ENCODE results near the gene GLI3. TPM values are rescaled to one million over a fixed set of nuclear protein-coding genes. Genes with fewer than 3 reads are reported as not detected.
A peak's percentile ranks its signal among the peaks of the same experiment; 100 is the strongest.

GLI3 gene
- total RNA-seq, 1 experiment from 2014 or later = 4.4 TPM

GRCh38 chr7:42143711-42144600, 93.1 kb downstream of the GLI3 start:
- no peak for DNase-seq (ENCODE audit: low read depth)

GRCh38 chr7:42142089-42142488, 94.9 kb downstream of the GLI3 start:
- DNase-seq (ENCODE audit: low read depth) = no peak

DNA sequence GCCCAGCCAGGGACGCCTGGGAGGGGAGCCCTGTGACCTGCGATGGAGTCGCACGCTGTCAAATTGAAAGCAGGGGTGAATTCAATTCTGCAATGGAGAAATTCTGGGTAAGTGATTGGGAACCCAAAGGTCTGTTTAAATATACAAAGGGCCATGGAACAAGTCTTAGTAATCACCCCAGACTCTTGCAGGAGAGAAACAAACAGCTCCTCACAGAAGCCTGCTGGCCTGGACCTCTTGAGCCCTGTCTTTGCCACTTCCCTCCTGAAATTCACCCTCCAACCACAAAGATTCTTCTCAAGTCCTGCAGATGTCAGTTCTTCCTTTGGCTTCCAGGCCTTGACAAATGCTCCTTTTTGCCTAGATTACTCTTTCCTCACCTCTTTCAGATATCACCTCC, 97.3 kb downstream of the GLI3 start:
- DNase-seq (ENCODE audit: low read depth) = no peak

DNA sequence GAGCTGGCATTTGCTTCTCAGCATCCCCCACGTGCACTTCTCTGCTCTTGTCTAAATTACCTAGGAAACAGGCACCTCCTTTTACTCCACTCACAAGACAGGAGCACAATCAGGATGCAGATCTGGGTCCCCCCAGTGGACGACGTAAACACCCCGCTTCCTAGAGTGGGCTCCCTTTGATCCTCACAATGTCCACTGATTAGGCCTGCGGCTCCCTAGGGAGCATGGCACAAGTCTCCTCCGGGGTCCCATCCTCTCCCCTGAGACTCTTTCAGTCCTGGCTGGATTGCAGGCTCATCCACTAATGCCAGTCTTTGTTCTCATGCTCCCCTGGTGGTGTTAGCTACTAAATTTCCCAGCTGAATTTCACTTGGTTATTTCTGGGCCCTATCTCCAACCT, 98.3 kb downstream of the GLI3 start:
- DNase-seq (ENCODE audit: low read depth) = no peak

GRCh38 chr7:42137941-42138340, 99.1 kb downstream of the GLI3 start:
- no peak for DNase-seq (ENCODE audit: low read depth)

GRCh38 chr7:42137431-42137830, 99.6 kb downstream of the GLI3 start:
- DNase-seq (ENCODE audit: low read depth) = no peak

GRCh38 chr7:42135728-42136127, 101.3 kb downstream of the GLI3 start:
- no peak for DNase-seq (ENCODE audit: low read depth)

DNA sequence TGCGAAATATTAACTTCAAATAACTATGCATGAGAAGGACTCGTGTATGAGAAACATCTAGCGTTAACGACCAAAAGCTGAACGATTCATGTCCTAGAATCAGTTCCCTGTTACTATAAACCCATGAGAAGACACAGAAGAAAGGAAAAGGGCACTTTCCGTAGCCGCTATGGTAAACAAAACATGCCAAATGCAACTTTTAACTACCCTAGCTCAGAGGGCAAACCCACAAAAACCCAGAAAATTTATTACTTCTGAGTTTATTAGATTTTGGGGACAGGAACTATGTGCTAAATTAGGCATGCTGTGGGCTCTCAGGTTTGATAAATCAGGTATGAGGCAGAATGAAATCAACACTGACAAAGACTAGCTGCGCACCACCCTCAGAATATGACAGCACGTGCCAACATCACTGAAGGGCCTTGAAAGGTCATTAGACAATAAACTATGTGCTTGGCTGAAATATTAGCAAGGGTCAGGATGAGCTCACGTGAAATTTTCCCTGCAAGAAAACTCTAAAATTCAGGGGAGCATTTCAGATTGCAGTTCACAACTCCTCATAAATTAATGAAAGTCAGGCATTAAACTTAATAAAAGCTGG, 102.6 kb downstream of the GLI3 start:
- DNase-seq (ENCODE audit: low read depth) = no peak

DNA sequence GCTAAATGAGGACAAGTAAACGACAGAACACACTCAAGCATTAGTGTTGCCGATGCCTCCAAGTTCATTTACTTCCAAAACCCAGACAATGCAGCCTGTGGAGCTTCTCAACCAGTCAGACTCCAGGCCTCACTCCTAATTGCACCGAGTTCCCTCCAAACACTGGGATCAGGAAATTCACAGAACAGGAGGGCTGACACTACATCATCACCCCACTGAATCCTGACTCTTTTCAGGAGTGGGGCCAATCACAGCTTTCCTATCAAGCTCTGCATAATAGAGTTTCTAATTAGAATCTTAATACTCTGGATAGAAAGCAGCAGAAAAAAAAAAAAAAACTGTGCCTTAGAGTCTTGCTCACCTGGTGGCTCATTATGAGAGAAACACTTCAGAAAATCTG, 103.7 kb downstream of the GLI3 start:
- no peak for DNase-seq (ENCODE audit: low read depth)

DNA sequence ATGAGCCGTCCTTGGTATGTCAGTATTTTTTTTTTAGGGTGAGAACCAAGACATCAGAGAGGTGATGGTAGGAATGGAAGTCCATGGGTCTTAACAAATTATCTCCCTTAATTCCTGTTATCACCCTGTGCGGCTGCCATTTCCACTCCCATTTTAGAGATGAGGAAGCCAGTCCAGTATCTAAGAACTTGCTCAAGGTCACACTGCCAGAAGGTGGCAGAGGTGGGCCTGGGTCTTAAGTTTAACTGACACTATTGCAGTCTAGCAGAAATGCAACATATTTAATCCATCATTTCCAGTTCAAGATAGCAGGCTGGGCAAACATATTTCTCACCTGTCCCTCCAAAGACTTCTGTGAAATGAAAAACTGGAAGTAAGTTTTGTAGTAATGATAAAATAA, 108.3 kb downstream of the GLI3 start:
- DNase-seq (ENCODE audit: low read depth) = peak; percentile 29

- DNase-seq (ENCODE audit: low read depth) = no peak
Observed at GRCh38 chr7:42127232-42127622, 109.8 kb downstream of the GLI3 start.

GRCh38 chr7:42126475-42127231, 110.4 kb downstream of the GLI3 start:
- DNase-seq (ENCODE audit: low read depth) = no peak

GRCh38 chr7:42125321-42125720, 111.7 kb downstream of the GLI3 start:
- no peak for DNase-seq (ENCODE audit: low read depth)

GRCh38 chr7:42123716-42124115, 113.3 kb downstream of the GLI3 start:
- DNase-seq (ENCODE audit: low read depth) = no peak

- DNase-seq (ENCODE audit: low read depth) = no peak
Observed at GRCh38 chr7:42120191-42120590, 116.8 kb downstream of the GLI3 start.

GRCh38 chr7:42117201-42117600, 119.8 kb downstream of the GLI3 start:
- DNase-seq (ENCODE audit: low read depth) = no peak

- DNase-seq (ENCODE audit: low read depth) = no peak
Observed at GRCh38 chr7:42115795-42116194, 121.2 kb downstream of the GLI3 start.

GRCh38 chr7:42110333-42110732, 126.7 kb downstream of the GLI3 start:
- no peak for DNase-seq (ENCODE audit: low read depth)

- DNase-seq (ENCODE audit: low read depth) = no peak
Observed at GRCh38 chr7:42108803-42109528, 128.0 kb downstream of the GLI3 start.

GRCh38 chr7:42107484-42108240, 129.3 kb downstream of the GLI3 start:
- DNase-seq (ENCODE audit: low read depth) = peak; percentile 83

GRCh38 chr7:42106562-42106961, 130.4 kb downstream of the GLI3 start:
- peak; percentile 28 for DNase-seq (ENCODE audit: low read depth)
